EH (cell line): Measurements from ENCODE around the gene UNC5C.

Experiments used
- DNase-seq: peaks from one replicate; pipeline ENCODE4 v3.0.0-alpha.2; 2015; ENCODE audit warnings: low read depth

Gene UNC5C

DNA sequence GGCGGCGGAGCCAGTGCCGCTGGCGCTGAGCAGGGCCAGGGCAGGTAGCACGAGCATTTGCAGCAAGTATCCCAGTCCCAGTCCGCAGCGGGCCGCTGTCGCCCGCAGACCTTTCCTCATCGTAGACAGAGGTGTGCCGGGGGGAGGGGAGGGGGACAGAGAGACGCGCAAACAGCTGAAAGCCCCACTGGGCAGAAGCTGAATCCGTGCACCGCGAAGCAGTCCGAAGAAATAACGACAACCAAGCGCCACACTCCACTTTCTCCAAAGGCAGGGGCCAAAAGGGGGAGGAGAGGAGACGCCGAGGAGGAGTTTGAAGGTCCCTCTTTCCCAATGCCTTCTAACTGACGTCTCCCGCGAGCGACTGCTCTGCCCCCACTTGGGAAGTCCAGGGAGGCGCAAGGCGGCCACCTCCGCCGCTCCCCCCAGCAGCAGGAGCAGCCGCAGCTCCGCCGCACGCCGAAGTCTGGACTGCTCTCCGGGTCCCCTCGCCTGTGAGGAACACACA is at the start of gene UNC5C:
Gene UNC5C (minus strand): TSS at position 236 of the 508 bp plus-strand sequence.
- no peak for DNase-seq

- no peak for DNase-seq
These were observed 47.9 kb upstream of the UNC5C start for GRCh38 chr4:95596676-95597075.

DNA sequence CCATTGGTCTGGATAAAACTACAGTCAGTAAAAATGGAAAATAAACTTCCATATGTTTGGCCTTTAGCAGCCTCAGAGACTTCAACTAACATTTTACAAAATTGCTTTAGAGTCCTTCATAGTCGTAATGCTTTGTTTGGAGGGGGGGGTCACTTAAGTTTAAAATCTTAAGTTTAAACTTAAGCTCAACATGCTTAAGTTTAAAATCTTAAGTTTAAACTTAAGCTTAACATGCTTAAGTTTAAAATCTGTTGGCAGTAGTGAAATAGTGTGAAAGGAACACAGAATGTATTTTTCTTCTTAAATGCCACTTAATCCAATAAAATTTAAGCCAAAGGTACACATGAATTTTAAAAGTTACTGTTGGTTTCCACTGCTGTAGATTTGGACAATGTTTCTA is 45.9 kb upstream of the UNC5C start:
- DNase-seq, result no peak

GRCh38 chr4:95594013-95594412 is 45.2 kb upstream of the UNC5C start:
- no peak for DNase-seq

- DNase-seq, result no peak
These were observed 42.5 kb upstream of the UNC5C start for GRCh38 chr4:95591278-95591677.

- DNase-seq, result no peak
These were observed 41.8 kb upstream of the UNC5C start for GRCh38 chr4:95590615-95591014.

DNA sequence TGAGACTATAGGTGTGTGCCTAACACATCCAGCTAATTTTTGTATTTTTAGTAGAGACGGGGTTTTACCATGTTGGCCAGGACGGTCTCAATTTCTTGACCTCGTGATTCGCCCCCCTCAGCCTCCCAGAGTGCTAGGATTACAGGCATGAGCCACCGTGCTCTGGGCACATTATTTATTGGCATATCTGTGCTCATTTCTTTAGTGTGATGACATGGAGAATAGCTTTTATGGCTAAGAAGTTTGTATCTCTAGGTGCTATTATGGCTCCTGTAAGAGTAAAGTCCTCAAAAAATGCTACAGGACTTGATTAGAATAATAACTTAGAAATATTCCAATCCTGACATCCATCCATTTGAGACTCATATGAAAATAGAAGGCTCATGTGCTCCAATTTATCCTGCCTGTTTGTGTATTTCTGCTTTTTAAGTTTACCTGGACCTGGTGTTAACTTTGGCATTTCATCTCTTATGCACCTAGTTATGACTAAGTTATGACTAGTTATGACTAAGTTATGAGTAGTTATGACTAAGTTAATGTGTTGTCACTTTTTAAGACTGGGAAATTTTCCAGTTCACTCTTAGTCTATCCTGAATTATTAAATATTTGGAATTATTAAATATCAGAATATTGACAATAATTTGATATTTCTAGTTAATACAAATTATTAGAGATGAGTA is 36.4 kb upstream of the UNC5C start:
- no peak for DNase-seq

DNA sequence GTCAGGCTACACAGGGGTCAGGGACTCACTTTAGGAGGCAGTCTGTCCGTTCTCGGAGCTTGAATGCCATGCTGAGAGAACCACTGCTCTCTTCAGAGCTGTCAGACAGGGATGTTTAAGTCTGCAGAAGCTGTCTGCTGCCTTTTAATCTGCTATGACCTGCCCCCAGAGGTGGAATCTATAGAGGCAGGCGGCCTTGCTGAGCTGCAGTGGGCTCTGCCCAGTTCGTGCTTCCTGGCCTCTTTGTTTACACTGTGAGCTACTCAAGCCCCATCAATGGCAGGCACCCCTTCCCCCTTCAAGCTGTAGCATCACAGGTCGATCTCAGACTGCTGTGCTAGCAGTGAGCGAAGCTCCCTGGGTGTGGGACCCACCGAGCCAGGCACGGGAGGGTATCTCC is 31.5 kb upstream of the UNC5C start:
- no peak for DNase-seq

DNA sequence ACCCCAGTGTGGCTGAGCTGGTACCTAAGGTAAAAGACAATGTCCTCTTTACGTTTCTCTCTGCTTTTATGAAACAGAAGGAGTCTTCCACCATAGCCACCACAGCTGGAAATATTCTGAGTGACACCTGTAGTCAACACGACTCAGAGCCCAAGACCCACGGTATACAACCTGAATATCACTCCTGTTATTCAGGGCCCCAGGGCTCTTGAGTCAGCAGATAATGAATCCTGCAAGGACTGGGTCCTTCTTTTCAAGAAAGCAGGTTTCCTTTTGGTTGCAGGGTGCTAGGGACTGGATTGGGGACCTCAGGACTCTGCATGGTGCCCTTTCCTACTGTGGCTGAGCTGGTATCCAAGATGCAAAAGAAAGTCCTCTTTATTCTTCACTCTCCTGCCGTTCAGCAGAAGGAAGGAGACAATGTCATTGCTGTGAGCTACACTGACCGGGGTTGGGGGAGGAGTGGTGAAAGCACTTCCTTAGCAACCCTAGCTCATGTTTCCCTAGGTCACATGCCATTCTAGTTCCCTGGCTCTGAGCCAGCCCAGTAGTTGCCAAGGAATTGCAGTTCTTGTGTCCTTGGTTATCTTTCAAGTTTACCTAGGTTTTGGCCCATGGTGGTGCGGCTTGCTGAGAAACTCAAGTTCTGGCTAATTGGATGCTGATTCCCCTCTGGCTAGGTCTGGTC is 23.7 kb upstream of the UNC5C start:
- no peak for DNase-seq

DNA sequence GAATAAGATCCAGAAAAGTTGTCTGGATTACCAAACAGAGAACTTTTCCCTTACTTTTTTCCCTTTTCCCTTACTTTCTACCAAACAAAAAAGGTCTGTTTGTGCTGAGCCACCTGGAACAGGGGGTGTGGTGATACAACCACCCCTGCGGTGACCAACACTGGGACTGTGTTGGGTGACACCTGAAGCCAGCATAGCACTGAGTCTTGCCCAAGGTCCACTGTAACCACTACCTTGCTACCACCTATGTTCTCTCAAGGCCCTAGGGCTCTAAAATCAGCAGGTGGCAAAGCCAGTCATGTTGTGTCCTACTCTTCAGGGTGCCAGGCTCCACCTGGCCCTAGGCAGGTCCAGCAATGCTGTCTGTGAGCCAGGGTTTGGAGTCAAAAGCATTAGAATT is 22.8 kb upstream of the UNC5C start:
- DNase-seq, result no peak

GRCh38 chr4:95563638-95564337 is 15.0 kb upstream of the UNC5C start:
- no peak for DNase-seq

DNA sequence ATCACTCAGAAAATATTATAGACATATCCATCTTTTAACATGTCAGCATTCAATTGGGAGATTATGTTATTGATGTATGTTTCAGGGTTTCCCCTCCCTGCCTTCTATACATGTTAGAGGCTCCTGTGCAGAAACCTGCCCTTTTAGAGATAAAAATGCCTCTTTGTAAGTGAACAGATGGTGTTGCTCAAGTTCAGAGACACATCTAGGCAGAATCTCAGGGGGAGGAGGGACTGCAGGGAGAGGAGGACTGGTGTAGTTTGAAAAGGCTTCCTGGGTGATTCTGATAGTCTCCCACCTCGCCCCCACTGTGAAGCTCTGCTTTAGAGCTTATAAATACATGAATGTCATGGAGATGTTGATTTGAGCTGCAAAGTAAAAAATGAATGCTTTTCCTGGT is 12.0 kb upstream of the UNC5C start:
- DNase-seq, result no peak

- DNase-seq, result no peak
These were observed 7.6 kb upstream of the UNC5C start for GRCh38 chr4:95556207-95556859.

- no peak for DNase-seq
These were observed 4.3 kb upstream of the UNC5C start for GRCh38 chr4:95552942-95553550.

DNA sequence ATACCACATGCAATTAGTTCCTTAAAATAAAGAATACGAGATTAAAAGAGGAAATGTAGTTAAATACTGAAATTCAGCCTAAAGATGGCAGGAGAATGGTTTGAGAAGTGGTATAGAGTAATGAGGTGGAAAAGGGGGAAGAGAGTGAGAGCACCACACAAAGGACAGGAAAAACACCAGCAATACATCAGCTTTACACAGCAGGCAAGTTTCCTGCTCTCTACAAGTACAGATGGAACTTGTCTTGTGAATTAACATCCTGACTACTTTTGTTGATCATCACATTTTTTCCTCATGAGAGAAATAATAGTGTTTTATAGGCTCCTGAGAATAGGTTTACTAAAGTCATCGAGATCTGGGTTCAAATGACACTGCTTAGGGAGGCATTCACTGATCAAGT is 2.9 kb upstream of the UNC5C start:
- DNase-seq, result no peak

DNA sequence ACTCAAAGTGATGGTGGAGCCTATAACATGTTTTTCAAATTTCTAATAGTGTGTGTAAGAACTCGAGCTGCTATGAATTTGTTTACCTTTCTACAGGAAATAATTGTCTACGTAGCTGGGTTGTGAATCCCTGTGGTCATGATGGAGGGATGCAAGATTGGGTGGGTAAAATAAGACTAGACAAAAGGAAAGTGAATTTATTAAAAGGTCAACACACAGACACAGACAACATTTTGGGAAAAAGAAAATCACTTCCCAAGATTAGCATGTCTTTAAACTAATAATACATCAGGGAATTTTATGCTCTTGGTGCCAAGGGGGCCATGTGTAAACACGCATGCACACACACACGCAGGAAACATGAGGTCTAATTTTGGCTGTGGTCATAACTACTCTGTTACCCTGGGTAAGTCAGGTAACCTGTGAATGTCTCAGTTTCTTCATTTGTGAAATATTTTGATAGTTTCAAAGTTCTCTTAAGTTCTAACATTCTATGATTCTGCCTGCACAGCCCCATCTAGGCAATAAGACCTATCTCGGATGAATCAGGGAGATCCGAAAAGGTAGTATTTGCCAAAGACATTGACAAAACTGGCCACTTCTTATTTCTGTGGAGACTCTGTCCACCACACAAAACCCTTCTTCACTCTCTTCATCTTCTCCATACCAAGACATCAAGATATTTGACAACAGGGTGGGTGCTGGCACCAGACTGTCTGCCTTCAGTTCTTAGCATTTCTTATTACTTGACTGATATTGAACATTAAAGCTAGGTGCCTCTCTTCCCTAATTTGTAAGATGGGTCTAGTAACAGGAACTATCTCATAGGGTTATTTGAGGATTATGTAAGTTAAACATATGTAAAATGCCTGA is 1.6 kb upstream of the UNC5C start:
- no peak for DNase-seq

DNA sequence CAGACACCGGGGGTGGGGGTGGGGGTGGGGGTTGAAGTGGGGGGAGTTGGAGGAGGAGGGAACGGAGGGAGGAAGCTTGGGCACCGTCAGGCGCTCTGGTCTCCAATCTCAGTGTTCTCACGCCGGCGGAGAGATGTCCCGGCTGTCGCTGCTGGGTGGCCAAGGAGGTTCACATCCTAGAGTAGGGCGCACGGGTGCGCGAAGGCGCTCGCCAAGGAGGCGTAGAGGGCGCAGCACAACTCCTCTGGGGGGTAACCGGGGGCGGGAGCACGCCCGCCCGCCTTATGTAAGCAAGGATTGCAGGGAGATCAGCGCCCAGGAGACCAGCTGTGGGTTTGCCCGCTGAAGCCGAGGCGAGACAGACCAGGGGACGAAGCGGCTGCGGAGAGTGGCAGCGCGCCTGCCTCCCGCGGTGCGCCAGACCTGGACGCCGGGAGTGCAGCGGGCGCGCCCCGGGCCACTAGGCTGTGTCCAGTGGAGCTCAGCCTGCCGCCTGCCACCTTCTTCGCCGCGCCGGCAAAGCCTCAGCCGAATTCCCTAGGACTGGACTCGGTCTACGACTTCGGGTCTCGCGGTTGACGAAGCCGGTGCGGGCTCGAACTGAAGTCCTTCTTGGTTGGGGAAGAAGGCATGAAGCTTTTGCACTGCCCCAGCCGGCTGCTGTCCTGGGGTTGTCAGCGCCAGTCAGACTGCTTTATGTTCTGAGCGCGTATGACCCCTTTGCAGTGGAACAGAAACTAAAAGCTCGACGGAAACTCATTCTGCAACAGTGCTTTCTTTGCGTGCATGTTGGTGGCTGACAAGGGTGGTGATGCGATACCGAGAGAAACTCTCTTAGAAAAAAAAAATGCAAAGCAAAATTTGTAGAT is 707 bp upstream of the UNC5C start:
- peak; percentile 3 for DNase-seq

DNA sequence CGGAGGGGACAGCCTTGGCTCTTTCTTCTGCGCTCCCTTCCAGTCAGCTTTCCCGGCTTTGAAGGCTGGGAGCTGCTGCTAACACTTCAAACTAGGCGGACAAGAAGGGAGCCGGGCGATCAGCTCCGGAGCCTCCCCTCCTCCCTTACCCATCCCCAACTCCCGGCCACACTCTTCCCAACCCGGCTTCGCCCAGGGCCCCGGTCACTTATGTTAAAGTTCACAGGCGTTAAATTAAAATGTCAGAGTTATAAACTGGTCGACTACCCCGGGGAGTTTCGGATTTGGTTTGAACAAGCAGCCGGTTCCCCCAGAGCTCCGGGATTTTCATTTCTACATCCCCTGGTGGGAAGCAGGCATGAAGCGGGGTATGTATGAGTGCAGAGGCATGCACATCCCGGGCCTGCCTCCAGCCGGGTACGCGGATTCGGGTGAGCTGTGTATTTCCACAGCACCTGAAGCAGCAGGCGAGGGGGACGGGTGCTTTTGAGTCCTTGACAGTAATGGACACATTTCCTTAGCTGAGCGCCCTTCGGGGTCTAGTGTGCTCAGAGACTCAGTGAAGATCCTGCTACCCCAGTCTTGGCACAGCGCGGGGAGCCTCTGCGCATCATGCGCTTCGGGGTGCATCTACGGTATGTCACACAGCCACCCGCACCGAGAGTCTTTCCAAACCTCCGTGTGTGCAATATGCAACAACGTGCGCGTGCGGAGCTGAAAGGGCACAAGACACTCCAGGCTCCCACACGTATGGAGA is 880 bp downstream of the UNC5C start:
- DNase-seq, result no peak
